ENCODE data around the gene LDLRAD3. TPM values are rescaled to one million over a fixed set of nuclear protein-coding genes. Genes with fewer than 3 reads are reported as not detected.

The LDLRAD3 gene
- total RNA-seq, 2 donors from 2014 or later, result 19.2 to 30.6 TPM

- H3K4me1 Mint-ChIP-seq, result peaks cover 22% of the 10 kb centered on the region
Observed at GRCh38 chr11:36115378-36115801, 171.5 kb downstream of the LDLRAD3 start.

GRCh38 chr11:36116161-36116560 lies 172.3 kb downstream of the LDLRAD3 start:
- Mint-ChIP-seq H3K27me3 (ENCODE audit: insufficient read depth) (peaks cover 2% of the 10 kb centered on the region), H3K4me1 (peaks cover 17% of the 10 kb centered on the region), H3K36me3 (ENCODE audit: low read depth) (peaks cover 49% of the 10 kb centered on the region), H3K9me3 (peaks cover 25% of the 10 kb centered on the region), H3K4me3 (no peak overlapping the region), H3K27ac (no peak overlapping the region)
- WGBS, 2 experiments (ENCODE audit: insufficient coverage in 1 of 2, insufficient read length in 1 of 2), result 89 to 91% methylated on average over 6 of the region's 6 CpGs
- Histone ChIP-seq H3K27me3 (ENCODE audit: control insufficient read depth, insufficient read depth, low read length, poor library complexity, severe bottlenecking) (no peaks in the 10 kb centered on the region), H3K36me3 (ENCODE audit: control insufficient read depth, insufficient read depth, low read length) (peaks cover 45% of the 10 kb centered on the region), H3K4me3 (ENCODE audit: low read length) (no peak overlapping the region), H3K9me3 (ENCODE audit: control insufficient read depth, low read length) (peaks cover 29% of the 10 kb centered on the region), H3K4me1 (ENCODE audit: control insufficient read depth, insufficient read depth, low read length) (peaks cover under 1% of the 10 kb centered on the region), H3K9ac (ENCODE audit: extremely low read depth, low read length, poor library complexity, severe bottlenecking) (no peak overlapping the region), H3K27ac (ENCODE audit: low read depth, low read length) (no peak overlapping the region)
- DNase-seq, result no peak
- TF ChIP-seq CTCF (conservative IDR thresholded peaks at IDR 0.05), result no peak

More at GRCh38 chr11:36115378-36115801, 171.5 kb downstream of the LDLRAD3 start:
- DNase-seq, result no peak
- Histone ChIP-seq H3K36me3 (ENCODE audit: control insufficient read depth, insufficient read depth, low read length) (peaks cover 45% of the 10 kb centered on the region), H3K9me3 (ENCODE audit: control insufficient read depth, low read length) (peaks cover 29% of the 10 kb centered on the region), H3K27me3 (ENCODE audit: control insufficient read depth, insufficient read depth, low read length, poor library complexity, severe bottlenecking) (no peaks in the 10 kb centered on the region), H3K9ac (ENCODE audit: extremely low read depth, low read length, poor library complexity, severe bottlenecking) (no peak overlapping the region), H3K27ac (ENCODE audit: low read depth, low read length) (no peak overlapping the region), H3K4me1 (ENCODE audit: control insufficient read depth, insufficient read depth, low read length) (peaks cover 8% of the 10 kb centered on the region), H3K4me3 (ENCODE audit: low read length) (no peak overlapping the region)
- Mint-ChIP-seq H3K9me3 (peaks cover 25% of the 10 kb centered on the region), H3K27ac (no peak overlapping the region), H3K27me3 (ENCODE audit: insufficient read depth) (peaks cover 2% of the 10 kb centered on the region), H3K36me3 (ENCODE audit: low read depth) (peaks cover 50% of the 10 kb centered on the region), H3K4me3 (no peak overlapping the region)
- 95 to 99% methylated on average over 7 to 9 of the region's 9 CpGs for WGBS, 2 experiments (ENCODE audit: insufficient coverage in 1 of 2, insufficient read length in 1 of 2)
- no peak for TF ChIP-seq CTCF (conservative IDR thresholded peaks at IDR 0.05)

- Histone ChIP-seq H3K4me1 (ENCODE audit: control insufficient read depth, insufficient read depth, low read length) (no peaks in the 10 kb centered on the region), H3K36me3 (ENCODE audit: control insufficient read depth, insufficient read depth, low read length) (peaks cover 31% of the 10 kb centered on the region), H3K27me3 (ENCODE audit: control insufficient read depth, insufficient read depth, low read length, poor library complexity, severe bottlenecking) (no peaks in the 10 kb centered on the region), H3K9ac (ENCODE audit: extremely low read depth, low read length, poor library complexity, severe bottlenecking) (no peak overlapping the region), H3K4me3 (ENCODE audit: low read length) (no peak overlapping the region), H3K9me3 (ENCODE audit: control insufficient read depth, low read length) (peaks cover 16% of the 10 kb centered on the region), H3K27ac (ENCODE audit: low read depth, low read length) (no peak overlapping the region)
- peaks cover 16% of the 10 kb centered on the region for H3K9me3 Mint-ChIP-seq
- 83 to 100% methylated on average over 1 to 2 of the region's 2 CpGs for WGBS, 2 experiments (ENCODE audit: insufficient coverage in 1 of 2, insufficient read length in 1 of 2)
- no peak for DNase-seq
- H3K27me3 Mint-ChIP-seq (ENCODE audit: insufficient read depth), result peaks cover 1% of the 10 kb centered on the region
- TF ChIP-seq CTCF (conservative IDR thresholded peaks at IDR 0.05), result no peak
- no peak overlapping the region for H3K4me3 Mint-ChIP-seq
- H3K36me3 Mint-ChIP-seq (ENCODE audit: low read depth), result peaks cover 34% of the 10 kb centered on the region
- H3K27ac Mint-ChIP-seq, result no peak overlapping the region
- peaks cover 7% of the 10 kb centered on the region for H3K4me1 Mint-ChIP-seq
Observed at GRCh38 chr11:36118084-36118483, 174.2 kb downstream of the LDLRAD3 start.
